Body of pancreas (tissue), 4 donors: ENCODE measurements around the gene LYSMD4.

Experiments
- POLR2A ChIP-seq, 3 donors: fragments of 450-650 bp; IDR thresholded peaks; one replicate each; pipeline ENCODE4 v1.6.1; 2016; ENCODE audit warnings: antibody characterized with exemption in 3 of 3, mild to moderate bottlenecking in 2 of 3
- TF ChIP-seq, protein P1 (sequence below), 7 experiments: fragments of 450-650 bp in 4 of 7; fragments of 200-600 bp in 3 of 7; sonication (generic) in 3 of 7; IDR thresholded peaks; one replicate each; pipeline ENCODE4 v1.5.1; 2016 to 2019; ENCODE audit warnings: antibody characterized with exemption in 7 of 7

DNA sequence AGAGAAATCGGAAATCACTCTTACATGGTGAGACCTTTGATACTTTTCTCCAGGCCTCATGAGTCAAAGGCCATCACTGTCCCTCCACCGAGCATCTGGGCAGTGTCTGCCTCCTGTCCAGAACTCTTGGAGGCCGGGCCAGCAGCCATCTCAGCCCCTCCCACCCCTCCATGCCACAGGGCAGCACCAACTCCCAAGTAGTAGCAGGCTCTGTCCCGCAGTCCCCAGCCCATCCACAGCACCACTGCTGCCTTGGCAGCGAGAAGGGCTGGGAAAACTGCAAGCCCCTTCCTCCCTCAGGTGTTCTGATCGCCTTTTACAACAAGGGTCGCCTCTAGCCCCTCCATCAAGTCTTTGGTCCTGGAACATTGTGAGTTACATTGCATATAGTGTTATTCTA lies 5.5 kb downstream of the LYSMD4 start:
- TF ChIP-seq, protein P1, sequence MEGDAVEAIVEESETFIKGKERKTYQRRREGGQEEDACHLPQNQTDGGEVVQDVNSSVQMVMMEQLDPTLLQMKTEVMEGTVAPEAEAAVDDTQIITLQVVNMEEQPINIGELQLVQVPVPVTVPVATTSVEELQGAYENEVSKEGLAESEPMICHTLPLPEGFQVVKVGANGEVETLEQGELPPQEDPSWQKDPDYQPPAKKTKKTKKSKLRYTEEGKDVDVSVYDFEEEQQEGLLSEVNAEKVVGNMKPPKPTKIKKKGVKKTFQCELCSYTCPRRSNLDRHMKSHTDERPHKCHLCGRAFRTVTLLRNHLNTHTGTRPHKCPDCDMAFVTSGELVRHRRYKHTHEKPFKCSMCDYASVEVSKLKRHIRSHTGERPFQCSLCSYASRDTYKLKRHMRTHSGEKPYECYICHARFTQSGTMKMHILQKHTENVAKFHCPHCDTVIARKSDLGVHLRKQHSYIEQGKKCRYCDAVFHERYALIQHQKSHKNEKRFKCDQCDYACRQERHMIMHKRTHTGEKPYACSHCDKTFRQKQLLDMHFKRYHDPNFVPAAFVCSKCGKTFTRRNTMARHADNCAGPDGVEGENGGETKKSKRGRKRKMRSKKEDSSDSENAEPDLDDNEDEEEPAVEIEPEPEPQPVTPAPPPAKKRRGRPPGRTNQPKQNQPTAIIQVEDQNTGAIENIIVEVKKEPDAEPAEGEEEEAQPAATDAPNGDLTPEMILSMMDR (IDR thresholded peaks at IDR 0.05): no peak
- TF ChIP-seq POLR2A (IDR thresholded peaks at IDR 0.05): no peak
